IPS-18c (cell line): ENCODE measurements around the gene ABI3BP.

ENCODE experiments used
- H3K4me3 ChIP-seq: 2 replicates; pipeline ENCODE4 v1.7.0; 2013; ENCODE audit warnings: low read depth, mild to moderate bottlenecking, low read length, moderate library complexity; ENCODE audit not compliant: insufficient read depth
- H3K9me3 ChIP-seq: one replicate; pipeline ENCODE4 v1.6.1; 2013; ENCODE audit warnings: mild to moderate bottlenecking, low read length, moderate library complexity; ENCODE audit not compliant: control insufficient read depth, insufficient read depth

Gene ABI3BP

DNA sequence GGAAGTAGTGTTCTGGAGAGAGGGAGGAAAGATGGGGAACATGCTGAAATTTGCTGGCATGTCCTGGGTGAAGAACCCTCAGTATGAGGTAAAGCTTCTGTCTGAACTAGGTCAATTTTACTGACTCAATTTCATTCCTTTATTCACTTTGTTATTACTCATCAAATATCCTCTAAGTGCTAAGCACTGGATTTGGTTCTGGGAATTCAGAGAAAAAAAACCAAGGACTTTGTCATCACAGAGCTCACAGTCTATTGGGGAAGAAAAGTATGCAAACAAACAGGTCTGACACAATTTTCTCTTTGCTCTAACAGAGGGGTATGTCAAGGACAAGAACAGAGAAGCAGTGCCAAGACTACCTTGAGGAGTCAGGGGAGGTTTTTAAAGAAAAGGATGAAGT lies 215.9 kb downstream of the ABI3BP start:
- no peak overlapping the region for H3K4me3 ChIP-seq
- no peaks in the 10 kb centered on the region for H3K9me3 ChIP-seq

GRCh38 chr3:100776746-100777145 lies 216.5 kb downstream of the ABI3BP start:
- Histone ChIP-seq H3K4me3 (no peak overlapping the region), H3K9me3 (no peaks in the 10 kb centered on the region)

- no peak overlapping the region for H3K4me3 ChIP-seq
- H3K9me3 ChIP-seq = no peaks in the 10 kb centered on the region
These were observed 217.0 kb downstream of the ABI3BP start for GRCh38 chr3:100776097-100776729.

GRCh38 chr3:100775669-100776068 lies 217.6 kb downstream of the ABI3BP start:
- Histone ChIP-seq H3K9me3 (no peaks in the 10 kb centered on the region), H3K4me3 (no peak overlapping the region)

- Histone ChIP-seq H3K4me3 (no peak overlapping the region), H3K9me3 (no peaks in the 10 kb centered on the region)
These were observed 218.0 kb downstream of the ABI3BP start for GRCh38 chr3:100775226-100775625.

DNA sequence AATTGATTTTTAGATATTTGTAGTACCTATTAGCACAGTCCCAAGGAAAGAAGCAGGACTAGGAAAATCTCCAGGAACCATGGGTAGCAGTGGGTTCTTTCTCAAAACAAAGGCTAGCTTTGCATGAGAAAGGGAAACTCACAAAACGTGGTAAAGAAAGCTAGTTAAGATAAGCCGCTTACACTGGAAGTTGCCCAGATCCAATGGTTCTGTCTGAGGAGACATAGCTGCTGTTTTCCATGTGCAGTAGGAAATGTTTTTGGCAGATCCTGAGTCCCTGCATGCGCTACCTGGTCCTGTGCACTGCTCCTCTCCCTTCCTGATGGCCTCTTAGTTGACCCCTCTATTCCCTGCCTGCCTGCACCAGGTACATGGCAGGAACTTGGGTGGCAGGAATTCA lies 223.5 kb downstream of the ABI3BP start:
- no peaks in the 10 kb centered on the region for H3K9me3 ChIP-seq
- H3K4me3 ChIP-seq = no peak overlapping the region

- Histone ChIP-seq H3K4me3 (no peak overlapping the region), H3K9me3 (no peaks in the 10 kb centered on the region)
These were observed 227.2 kb downstream of the ABI3BP start for GRCh38 chr3:100766069-100766468.

DNA sequence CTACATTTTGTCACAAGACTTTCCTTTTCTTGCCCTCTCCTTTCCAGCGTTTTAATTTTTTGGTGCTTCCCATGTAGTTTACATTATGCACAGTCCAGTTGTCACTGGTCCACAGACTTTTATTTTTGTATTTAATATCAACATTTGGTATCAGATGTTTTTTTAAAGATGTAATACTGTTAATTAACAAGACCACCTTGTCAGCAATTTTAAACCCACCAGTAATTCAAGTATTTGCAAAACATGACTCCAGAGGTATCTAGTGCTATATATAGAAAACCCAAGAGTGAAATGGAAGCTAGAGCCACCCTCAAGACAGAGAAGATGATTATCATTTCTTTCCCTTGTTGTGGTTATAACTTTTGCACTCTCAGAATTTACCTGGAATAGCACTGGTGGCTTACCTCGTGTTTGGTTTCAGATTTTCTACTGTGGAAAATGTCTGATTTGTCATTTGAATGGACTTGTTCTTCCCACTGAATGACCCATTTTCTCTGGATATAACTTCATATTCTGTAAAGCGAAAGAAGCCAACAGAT lies 227.7 kb downstream of the ABI3BP start:
- no peak overlapping the region for H3K4me3 ChIP-seq

DNA sequence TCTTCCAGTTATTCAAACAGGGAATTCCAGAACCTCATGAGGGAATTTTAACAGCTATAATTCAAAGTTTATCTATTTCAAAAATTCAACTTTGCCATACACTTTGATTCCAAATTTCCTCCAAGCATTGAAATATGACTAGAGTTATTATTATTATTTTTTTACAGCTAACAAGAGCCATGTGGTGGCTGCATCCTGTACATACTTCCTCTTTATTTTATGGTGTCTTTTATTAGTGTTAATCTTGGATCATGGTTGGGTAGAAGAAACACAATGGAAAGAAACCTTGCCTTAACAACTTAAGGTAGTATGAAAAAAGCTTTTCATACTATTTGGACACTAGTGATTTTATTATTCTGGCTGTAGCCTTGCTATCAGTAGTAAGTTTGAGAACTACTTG lies 231.3 kb downstream of the ABI3BP start:
- no peak overlapping the region for H3K4me3 ChIP-seq
- no peaks in the 10 kb centered on the region for H3K9me3 ChIP-seq

More for the DNA sequence above, 227.7 kb downstream of the ABI3BP start:
- H3K9me3 ChIP-seq = no peaks in the 10 kb centered on the region

- Histone ChIP-seq H3K4me3 (no peak overlapping the region), H3K9me3 (no peaks in the 10 kb centered on the region)
These were observed 231.8 kb downstream of the ABI3BP start for GRCh38 chr3:100761211-100761942.

- Histone ChIP-seq H3K9me3 (no peaks in the 10 kb centered on the region), H3K4me3 (no peak overlapping the region)
These were observed 232.8 kb downstream of the ABI3BP start for GRCh38 chr3:100760377-100760776.

GRCh38 chr3:100759950-100760349 lies 233.3 kb downstream of the ABI3BP start:
- H3K4me3 ChIP-seq = no peak overlapping the region
- no peaks in the 10 kb centered on the region for H3K9me3 ChIP-seq

DNA sequence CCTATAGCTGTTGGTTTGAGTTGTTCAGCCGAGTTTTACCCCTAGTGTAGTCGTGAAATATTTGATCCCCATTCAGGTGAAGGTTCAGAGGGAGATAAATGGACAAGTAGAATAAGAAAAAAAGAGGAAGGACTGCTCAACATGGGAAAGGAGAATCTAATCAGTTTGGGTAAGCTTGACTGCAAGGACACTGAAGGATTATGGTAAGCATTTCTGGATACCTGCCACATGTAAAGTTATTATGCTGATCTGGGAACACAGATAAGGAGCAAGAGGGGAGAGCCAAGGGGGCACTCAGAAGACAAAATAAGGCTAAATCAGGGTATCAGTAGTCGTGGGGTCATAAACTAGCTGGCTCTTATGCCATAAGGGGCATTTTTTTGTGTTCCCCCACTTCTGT lies 234.1 kb downstream of the ABI3BP start:
- Histone ChIP-seq H3K4me3 (no peak overlapping the region), H3K9me3 (no peaks in the 10 kb centered on the region)

- Histone ChIP-seq H3K9me3 (no peaks in the 10 kb centered on the region), H3K4me3 (no peak overlapping the region)
These were observed 236.8 kb downstream of the ABI3BP start for GRCh38 chr3:100756441-100756840.

GRCh38 chr3:100754563-100755334 lies 238.5 kb downstream of the ABI3BP start:
- H3K9me3 ChIP-seq = no peaks in the 10 kb centered on the region
- H3K4me3 ChIP-seq = no peak overlapping the region

DNA sequence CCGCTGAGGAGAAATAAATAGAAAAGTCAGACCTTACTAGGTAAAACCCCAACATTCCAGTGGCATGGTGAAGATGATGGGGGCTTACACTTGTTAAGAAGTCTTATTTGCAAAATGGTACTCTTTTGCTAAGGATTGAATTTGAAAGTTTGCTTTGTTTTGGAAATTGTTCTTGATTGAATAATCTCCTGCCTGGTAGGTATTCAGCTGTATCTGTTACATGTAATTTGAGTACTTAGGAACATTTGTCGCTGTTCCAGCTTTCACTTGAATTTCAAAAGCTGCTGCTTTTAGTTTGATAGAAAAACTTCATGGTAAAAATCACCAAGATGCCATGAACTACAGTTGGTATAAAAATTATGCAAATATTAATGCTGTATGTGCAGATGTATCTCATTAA lies 239.4 kb downstream of the ABI3BP start:
- H3K4me3 ChIP-seq = no peak overlapping the region
- no peaks in the 10 kb centered on the region for H3K9me3 ChIP-seq

- Histone ChIP-seq H3K4me3 (no peak overlapping the region), H3K9me3 (no peaks in the 10 kb centered on the region)
These were observed 244.3 kb downstream of the ABI3BP start for GRCh38 chr3:100748967-100749366.

DNA sequence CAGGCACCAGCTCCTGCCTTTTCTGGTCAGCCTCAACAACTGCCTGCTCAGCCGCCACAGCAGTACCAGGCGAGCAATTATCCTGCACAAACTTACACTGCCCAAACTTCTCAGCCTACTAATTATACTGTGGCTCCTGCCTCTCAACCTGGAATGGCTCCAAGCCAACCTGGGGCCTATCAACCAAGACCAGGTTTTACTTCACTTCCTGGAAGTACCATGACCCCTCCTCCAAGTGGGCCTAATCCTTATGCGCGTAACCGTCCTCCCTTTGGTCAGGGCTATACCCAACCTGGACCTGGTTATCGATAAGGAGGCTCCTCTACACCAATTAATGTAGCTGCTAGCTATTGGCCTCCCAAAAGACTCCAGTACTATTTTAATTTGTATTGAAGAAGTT lies 245.0 kb downstream of the ABI3BP start:
- Histone ChIP-seq H3K9me3 (no peaks in the 10 kb centered on the region), H3K4me3 (no peak overlapping the region)
